GM23248 (cell line): Measurements from ENCODE around the gene GSTM1. TPM values are rescaled to one million over a fixed set of nuclear protein-coding genes. Genes with fewer than 3 reads are reported as not detected.

ENCODE experiments used
- DNase-seq: peaks from one replicate; pipeline ENCODE4 v3.0.0-alpha.2; 2015
- H2AFZ ChIP-seq: fragments of 200-600 bp; sonication (generic); 2 replicates; pipeline ENCODE4 v1.6.1; 2016; ENCODE audit warnings: antibody characterized with exemption
- H3F3A ChIP-seq: fragments of 200-600 bp; sonication (generic); 2 replicates; pipeline ENCODE4 v1.6.1; 2016; ENCODE audit warnings: mild to moderate bottlenecking, antibody characterized with exemption, mixed run types; ENCODE audit not compliant: insufficient read depth
- H3K27ac ChIP-seq: fragments of 200-600 bp; sonication (generic); 2 replicates; pipeline ENCODE4 v1.5.1; 2016; ENCODE audit warnings: mild to moderate bottlenecking
- H3K27me3 ChIP-seq: fragments of 200-600 bp; sonication (generic); replicated peaks from 2 replicates; pipeline ENCODE4 v1.6.1; 2016; ENCODE audit warnings: mild to moderate bottlenecking; ENCODE audit not compliant: insufficient read depth
- H3K36me3 ChIP-seq: fragments of 200-600 bp; sonication (generic); 2 replicates; pipeline ENCODE4 v1.6.1; 2016; ENCODE audit warnings: low read depth, mild to moderate bottlenecking
- H3K4me1 ChIP-seq: fragments of 200-600 bp; sonication (generic); 2 replicates; pipeline ENCODE4 v1.6.1; 2016; ENCODE audit warnings: mild to moderate bottlenecking; ENCODE audit not compliant: insufficient read depth
- H3K4me2 ChIP-seq: fragments of 200-600 bp; sonication (generic); one replicate; pipeline ENCODE4 v1.6.1; 2016; ENCODE audit warnings: mild to moderate bottlenecking; ENCODE audit not compliant: unreplicated experiment
- H3K4me3 ChIP-seq: fragments of 200-600 bp; sonication (generic); 2 replicates; pipeline ENCODE4 v1.5.1; 2016; ENCODE audit warnings: mild to moderate bottlenecking
- H3K79me2 ChIP-seq: fragments of 200-600 bp; sonication (generic); 2 replicates; pipeline ENCODE4 v1.6.1; 2016; ENCODE audit warnings: mild to moderate bottlenecking; ENCODE audit not compliant: insufficient read depth
- H3K9ac ChIP-seq: fragments of 200-600 bp; sonication (generic); 2 replicates; pipeline ENCODE4 v1.6.1; 2016; ENCODE audit warnings: mild to moderate bottlenecking
- H3K9me2 ChIP-seq: fragments of 200-600 bp; sonication (generic); 2 replicates; pipeline ENCODE4 v1.6.1; 2016; ENCODE audit warnings: mixed run types, mild to moderate bottlenecking, moderate library complexity; ENCODE audit not compliant: insufficient read depth
- H3K9me3 ChIP-seq: fragments of 200-600 bp; sonication (generic); one replicate; pipeline ENCODE4 v1.6.1; 2017; ENCODE audit warnings: low read depth
- H4K20me1 ChIP-seq: fragments of 200-600 bp; sonication (generic); 2 replicates; pipeline ENCODE4 v1.6.0; 2016; ENCODE audit not compliant: insufficient read depth
- EZH2 ChIP-seq: fragments of 200-600 bp; sonication (generic); IDR thresholded peaks from 2 replicates; pipeline ENCODE4 v1.6.1; 2018; ENCODE audit warnings: antibody characterized with exemption, mild to moderate bottlenecking; ENCODE audit not compliant: insufficient read depth, poor library complexity, severe bottlenecking
- EZH2phosphoT487 ChIP-seq: fragments of 200-600 bp; sonication (generic); IDR thresholded peaks from 2 replicates; pipeline ENCODE4 v1.6.1; 2018; ENCODE audit warnings: antibody characterized with exemption, moderate library complexity, mild to moderate bottlenecking, low read depth; ENCODE audit not compliant: insufficient read depth
- WGBS, 2 experiments: methylation state at CpG; one replicate each; pipeline ENCODE4 v1.1.6; 2015 to 2017; ENCODE audit warnings: low lambda C conversion rate in 2 of 2, low coverage in 1 of 2; ENCODE audit errors: missing lambda C conversion rate in 2 of 2; 5-methylcytosine and 5-hydroxymethylcytosine counted together
- in situ Hi-C: fragments of 300-500 bp; cut with MboI; formaldehyde crosslinking; loops from 2 replicates; pipeline ENCODE4 v1.15.0; 2020
- polyA plus RNA-seq: library from polyadenylated mRNA; unstranded; fragments of >200 nt; fragmentation: Nextera tagmentation; extraction: Ambion mirVana; gene quantifications from 2 replicates; pipeline ENCODE4 v1.2.1, GENCODE V29; 2016
- total RNA-seq: library from RNA; depleted of rRNA; stranded (reverse); fragments of >200 nt; shearing (Covaris generic); gene quantifications from 2 replicates; pipeline ENCODE4 v1.2.3, GENCODE V29; 2014

GSTM1 gene
- total and polyA plus RNA-seq, 2 experiments from 2014 or later: not detected

- no peaks in the 10 kb centered on the region for H3K9me3 ChIP-seq
- no peak overlapping the region for H3K4me2 ChIP-seq
- no peak for DNase-seq
- H3K4me3 ChIP-seq: no peak overlapping the region
- H3K27me3 ChIP-seq: no peaks in the 10 kb centered on the region
- no peak for TF ChIP-seq EZH2
- no peak for TF ChIP-seq EZH2phosphoT487
- H3K4me1 ChIP-seq: peaks cover 7% of the 10 kb centered on the region; the same call in 1 of the 2 replicates
- no peaks in the 10 kb centered on the region for H4K20me1 ChIP-seq
- H3K36me3 ChIP-seq: no peaks in the 10 kb centered on the region
- no peaks in the 10 kb centered on the region for H3K9me2 ChIP-seq
- no peaks in the 10 kb centered on the region for H3F3A ChIP-seq
- H3K79me2 ChIP-seq: no peaks in the 10 kb centered on the region
- H3K9ac ChIP-seq: no peak overlapping the region
- in situ Hi-C loops: loop anchor here (10.0 kb wide), 1 partner anchor 181 kb away; the partner anchor contains the start of gene GNAI3
- 29 to 35% methylated on average over 1 of the region's 1 CpG for WGBS, 2 experiments
- H3K27ac ChIP-seq: no peak overlapping the region
- no peak overlapping the region for H2AFZ ChIP-seq
Observed at GRCh38 chr1:109726007-109726406, 38.4 kb downstream of the GSTM1 start.

DNA sequence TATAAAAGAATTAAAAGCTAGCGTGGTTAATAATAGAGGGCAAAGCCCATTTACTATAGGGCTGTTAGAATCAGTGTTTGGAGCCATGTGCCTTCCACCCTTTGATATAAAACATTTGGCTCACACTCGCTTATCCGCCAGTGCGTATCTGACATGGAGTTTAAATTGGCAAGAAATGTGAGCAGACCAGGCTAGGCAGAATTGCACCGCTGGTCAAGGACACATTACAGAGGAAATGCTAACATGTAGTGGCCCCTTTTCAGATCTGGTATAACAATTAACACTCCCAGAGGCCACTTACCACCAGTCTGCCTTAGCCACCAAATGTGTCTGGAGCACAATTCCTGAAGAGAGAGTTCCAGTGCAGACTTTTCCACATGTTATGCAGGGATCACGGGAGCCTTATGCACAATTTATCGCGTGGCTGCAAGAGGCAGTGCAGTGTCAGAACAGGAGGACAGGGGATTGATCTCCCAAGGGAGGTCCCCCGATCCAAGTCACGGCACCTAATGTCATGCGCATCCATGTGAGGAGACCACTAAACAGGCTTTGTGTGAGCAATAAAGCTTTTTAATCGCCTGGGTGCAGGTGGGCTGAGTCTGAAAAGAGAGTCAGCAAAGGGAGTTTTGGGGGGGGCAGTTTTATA is 39.2 kb downstream of the GSTM1 start:
- H3F3A ChIP-seq: no peaks in the 10 kb centered on the region
- peaks cover 7% of the 10 kb centered on the region; the same call in 1 of the 2 replicates for H3K4me1 ChIP-seq
- TF ChIP-seq EZH2: no peak
- TF ChIP-seq EZH2phosphoT487: no peak
- H3K27me3 ChIP-seq: no peaks in the 10 kb centered on the region
- H4K20me1 ChIP-seq: no peaks in the 10 kb centered on the region
- H3K9me3 ChIP-seq: no peaks in the 10 kb centered on the region
- in situ Hi-C loops: loop anchor here (10.0 kb wide), 1 partner anchor 182 kb away; the partner anchor contains the start of gene GNAI3
- no peak overlapping the region for H2AFZ ChIP-seq
- H3K4me3 ChIP-seq: no peak overlapping the region
- H3K79me2 ChIP-seq: no peaks in the 10 kb centered on the region
- no peak overlapping the region for H3K4me2 ChIP-seq
- no peak overlapping the region for H3K9ac ChIP-seq
- no peak overlapping the region for H3K27ac ChIP-seq
- H3K36me3 ChIP-seq: no peaks in the 10 kb centered on the region
- H3K9me2 ChIP-seq: no peaks in the 10 kb centered on the region
- DNase-seq: no peak
- 86 to 87% methylated on average over 12 of the region's 12 CpGs for WGBS, 2 experiments

GRCh38 chr1:109728870-109729269 is 41.3 kb downstream of the GSTM1 start:
- Histone ChIP-seq H2AFZ (no peak overlapping the region), H3K4me2 (no peak overlapping the region), H3F3A (no peaks in the 10 kb centered on the region), H3K9ac (no peak overlapping the region), H3K4me1 (no peaks in the 10 kb centered on the region), H3K36me3 (no peaks in the 10 kb centered on the region), H4K20me1 (no peaks in the 10 kb centered on the region), H3K27ac (no peak overlapping the region), H3K9me3 (no peaks in the 10 kb centered on the region), H3K4me3 (no peak overlapping the region), H3K27me3 (no peaks in the 10 kb centered on the region), H3K79me2 (no peaks in the 10 kb centered on the region), H3K9me2 (no peaks in the 10 kb centered on the region)
- in situ Hi-C loops: loop anchor here (10.0 kb wide), 1 partner anchor 184 kb away; the partner anchor contains the start of gene GNAI3
- 64 to 76% methylated on average over 7 of the region's 7 CpGs for WGBS, 2 experiments
- DNase-seq: no peak
- TF ChIP-seq EZH2 (no peak), EZH2phosphoT487 (no peak)

DNA sequence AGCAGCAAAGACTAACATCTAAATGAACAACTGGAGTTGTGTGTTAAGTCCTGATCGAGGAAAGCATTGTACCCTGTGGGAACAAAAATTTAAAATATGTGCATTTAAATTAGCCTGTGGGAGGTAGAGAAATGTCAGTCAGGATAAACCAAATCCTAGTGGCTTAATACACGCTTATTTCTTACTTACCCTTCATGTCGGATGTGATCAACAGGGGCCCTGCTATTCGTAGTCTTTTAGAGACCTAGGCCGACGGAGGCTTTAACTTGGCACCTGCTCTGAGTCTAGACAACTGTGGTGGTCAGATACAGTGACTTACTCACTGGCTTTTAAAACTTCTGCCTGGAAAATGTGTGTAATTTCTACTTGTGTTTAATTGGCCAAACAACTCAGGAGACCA is 43.0 kb downstream of the GSTM1 start:
- Histone ChIP-seq H3K4me2 (no peak overlapping the region), H3K36me3 (no peaks in the 10 kb centered on the region)
- TF ChIP-seq EZH2 (no peak), EZH2phosphoT487 (no peak)

More for the DNA sequence above, 43.0 kb downstream of the GSTM1 start:
- in situ Hi-C loops: no loop called here
- WGBS, 2 experiments: 74 to 81% methylated on average over 6 of the region's 6 CpGs
- Histone ChIP-seq H2AFZ (no peak overlapping the region), H3K27ac (no peak overlapping the region), H3K27me3 (no peaks in the 10 kb centered on the region), H3F3A (no peaks in the 10 kb centered on the region), H3K9ac (no peak overlapping the region), H3K4me3 (no peak overlapping the region), H3K79me2 (no peaks in the 10 kb centered on the region), H3K9me2 (no peaks in the 10 kb centered on the region), H3K9me3 (no peaks in the 10 kb centered on the region), H3K4me1 (no peaks in the 10 kb centered on the region), H4K20me1 (no peaks in the 10 kb centered on the region)
- DNase-seq: no peak
